ENCODE measurements around the gene PLB1. TPM values are rescaled to one million over a fixed set of nuclear protein-coding genes. Genes with fewer than 3 reads are reported as not detected.

The PLB1 gene
- total and polyA plus RNA-seq, 9 of the 15 experiments (the other 6 are each of a cell fraction or from before 2014, with no cell fraction given): 0.01 to 0.09 (median 0.07) TPM; not detected in 2

DNA sequence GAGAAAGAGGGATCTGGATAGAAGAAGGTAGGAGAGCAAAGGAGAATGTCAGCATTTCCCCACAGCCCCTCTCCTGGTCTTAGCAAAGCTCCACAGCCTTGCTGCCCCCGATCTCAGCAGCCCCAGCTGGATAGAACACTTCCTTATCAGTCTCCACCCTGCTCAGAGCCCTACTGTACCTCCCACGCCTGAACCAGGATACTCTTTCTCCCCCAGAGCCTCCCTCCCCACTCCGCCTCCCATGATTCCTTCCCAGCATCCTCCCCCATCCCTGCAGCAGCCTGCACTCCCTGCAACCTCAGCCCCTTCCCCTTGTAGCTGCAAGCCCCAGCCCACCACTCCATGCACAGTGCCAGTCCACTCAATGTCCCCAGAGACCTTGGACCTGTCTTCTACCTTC, 25.8 kb downstream of the PLB1 start (continued):
- TF ChIP-seq, protein P1, sequence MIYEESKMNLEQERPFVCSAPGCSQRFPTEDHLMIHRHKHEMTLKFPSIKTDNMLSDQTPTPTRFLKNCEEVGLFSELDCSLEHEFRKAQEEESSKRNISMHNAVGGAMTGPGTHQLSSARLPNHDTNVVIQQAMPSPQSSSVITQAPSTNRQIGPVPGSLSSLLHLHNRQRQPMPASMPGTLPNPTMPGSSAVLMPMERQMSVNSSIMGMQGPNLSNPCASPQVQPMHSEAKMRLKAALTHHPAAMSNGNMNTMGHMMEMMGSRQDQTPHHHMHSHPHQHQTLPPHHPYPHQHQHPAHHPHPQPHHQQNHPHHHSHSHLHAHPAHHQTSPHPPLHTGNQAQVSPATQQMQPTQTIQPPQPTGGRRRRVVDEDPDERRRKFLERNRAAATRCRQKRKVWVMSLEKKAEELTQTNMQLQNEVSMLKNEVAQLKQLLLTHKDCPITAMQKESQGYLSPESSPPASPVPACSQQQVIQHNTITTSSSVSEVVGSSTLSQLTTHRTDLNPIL (CRISPR knock-in tag; IDR thresholded peaks at IDR 0.05): no peak
- peak; percentile 27; the same call in 1 of the 2 replicates for TF ChIP-seq FOSL1 (tag; conservative IDR thresholded peaks at IDR 0.05)
- TF ChIP-seq KDM1A (IDR thresholded peaks at IDR 0.05): peak; percentile 23 to 54; a peak in 2 of 4 replicates
- TF ChIP-seq, protein P2, sequence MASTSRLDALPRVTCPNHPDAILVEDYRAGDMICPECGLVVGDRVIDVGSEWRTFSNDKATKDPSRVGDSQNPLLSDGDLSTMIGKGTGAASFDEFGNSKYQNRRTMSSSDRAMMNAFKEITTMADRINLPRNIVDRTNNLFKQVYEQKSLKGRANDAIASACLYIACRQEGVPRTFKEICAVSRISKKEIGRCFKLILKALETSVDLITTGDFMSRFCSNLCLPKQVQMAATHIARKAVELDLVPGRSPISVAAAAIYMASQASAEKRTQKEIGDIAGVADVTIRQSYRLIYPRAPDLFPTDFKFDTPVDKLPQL (IDR thresholded peaks at IDR 0.05; ENCODE audit: extremely low read depth, insufficient read length): no peak
- TF ChIP-seq SOX6 (IDR thresholded peaks at IDR 0.05): 0 out of 2 replicates have a peak, but pooled peaks have one; percentile 30
- TF ChIP-seq ZFP36 (IDR thresholded peaks at IDR 0.05; ENCODE audit: low read depth, low read length, partially characterized antibody): peak; percentile 21
- no peak for TF ChIP-seq CCNT2 (IDR thresholded peaks at IDR 0.05; ENCODE audit: borderline replicate concordance, extremely low read depth, insufficient read length, low read depth, low read length)
- peak; percentile 31; the same call in 1 of the 2 replicates for TF ChIP-seq CC2D1A (IDR thresholded peaks at IDR 0.05)
- no peak for TF ChIP-seq ZNF766 (CRISPR knock-in tag; conservative IDR thresholded peaks at IDR 0.05)
- TF ChIP-seq TAL1 (IDR thresholded peaks at IDR 0.05): peak; percentile 82
- TF ChIP-seq, protein P3, sequence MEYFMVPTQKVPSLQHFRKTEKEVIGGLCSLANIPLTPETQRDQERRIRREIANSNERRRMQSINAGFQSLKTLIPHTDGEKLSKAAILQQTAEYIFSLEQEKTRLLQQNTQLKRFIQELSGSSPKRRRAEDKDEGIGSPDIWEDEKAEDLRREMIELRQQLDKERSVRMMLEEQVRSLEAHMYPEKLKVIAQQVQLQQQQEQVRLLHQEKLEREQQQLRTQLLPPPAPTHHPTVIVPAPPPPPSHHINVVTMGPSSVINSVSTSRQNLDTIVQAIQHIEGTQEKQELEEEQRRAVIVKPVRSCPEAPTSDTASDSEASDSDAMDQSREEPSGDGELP (CRISPR knock-in tag; IDR thresholded peaks at IDR 0.05; ENCODE audit: borderline replicate concordance): peak; percentile 75
- TF ChIP-seq ELF1 (tag; IDR thresholded peaks at IDR 0.05): peak; percentile 30; the same call in 1 of the 2 replicates
- peak in 1 of 2 experiments; percentile 36; a peak in 1 of 4 replicates for TF ChIP-seq MAZ (CRISPR knock-in tag; conservative IDR thresholded peaks at IDR 0.05 in 1 of 2, IDR thresholded peaks at IDR 0.05 in 1 of 2)
- peak; percentile 57; the same call in 1 of the 2 replicates for TF ChIP-seq GATA2 (CRISPR knock-in tag; IDR thresholded peaks at IDR 0.05)
- no peak for TF ChIP-seq KDM5B (IDR thresholded peaks at IDR 0.05; ENCODE audit: insufficient replicate concordance, low read depth, low read length)
- TF ChIP-seq RCOR1 (IDR thresholded peaks at IDR 0.05; ENCODE audit: borderline replicate concordance in 1 of 2, low read depth in 2 of 2, low read length in 2 of 2): peak in 1 of 2 experiments; percentile 84; a peak in 1 of 4 replicates
- no peak for TF ChIP-seq ADNP (tag; IDR thresholded peaks at IDR 0.05)
- TF ChIP-seq EGR1 (conservative IDR thresholded peaks at IDR 0.05): peak; percentile 86
- peak; percentile 87 for TF ChIP-seq KLF16 (IDR thresholded peaks at IDR 0.05)
- TF ChIP-seq SMARCA4 (IDR thresholded peaks at IDR 0.05): peak; percentile 86
- peak; percentile 79 for TF ChIP-seq MTA2 (IDR thresholded peaks at IDR 0.05; ENCODE audit: low read depth)
- TF ChIP-seq MTA1 (IDR thresholded peaks at IDR 0.05; ENCODE audit: borderline replicate concordance): peak; percentile 75; the same call in 1 of the 2 replicates
- 0 out of 2 replicates have a peak, but pooled peaks have one; percentile 23 for TF ChIP-seq STAT5A (IDR thresholded peaks at IDR 0.05; ENCODE audit: borderline replicate concordance, low read length)
- 0 out of 2 replicates have a peak, but pooled peaks have one; percentile 31 for TF ChIP-seq RNF2 (IDR thresholded peaks at IDR 0.05)
- peak; percentile 60; the same call in 1 of the 2 replicates for TF ChIP-seq ELF4 (CRISPR knock-in tag; IDR thresholded peaks at IDR 0.05)

Data from K562 (cell line).